NCI-H2171 (cell line): ENCODE results near the gene FAM24B.

Experiments
- DNase-seq: peaks from one replicate; lab custom pipeline; 2025; lab: John Stamatoyannopoulos, UW

FAM24B gene

GRCh38 chr10:122822973-122823690, 56.2 kb downstream of the FAM24B start:
- DNase-seq, result no peak

- no peak for DNase-seq
Observed at GRCh38 chr10:122821808-122822207, 57.6 kb downstream of the FAM24B start.

- no peak for DNase-seq
Observed at GRCh38 chr10:122815458-122815857, 63.9 kb downstream of the FAM24B start.

- DNase-seq, result no peak
Observed at GRCh38 chr10:122814493-122814892, 64.9 kb downstream of the FAM24B start.

- DNase-seq, result no peak
Observed at GRCh38 chr10:122812751-122813150, 66.6 kb downstream of the FAM24B start.

GRCh38 chr10:122802282-122802681, 77.1 kb downstream of the FAM24B start:
- DNase-seq, result no peak
